Peyer's patch (tissue), 4 donors: Measurements from ENCODE around the gene TNFSF4. TPM values are rescaled to one million over a fixed set of nuclear protein-coding genes. Genes with fewer than 3 reads are reported as not detected.

ENCODE experiments used
- DNase-seq, 3 donors: peaks; one replicate each; pipeline ENCODE4 v3.0.0-alpha.2; 2017 to 2019
- H3K27ac ChIP-seq, 4 donors: fragments of 200-600 bp; sonication (generic); one replicate each; pipeline ENCODE4 v1.5.1; 2016 to 2019
- H3K27me3 ChIP-seq, 2 donors: fragments of 200-600 bp; sonication (generic); one replicate each; pipeline ENCODE4 v1.5.1; 2019
- H3K36me3 ChIP-seq, 3 donors: fragments of 200-600 bp; sonication (generic); one replicate each; pipeline ENCODE4 v1.5.1; 2016 to 2019
- H3K4me1 ChIP-seq, 4 donors: fragments of 200-600 bp; sonication (generic); one replicate each; pipeline ENCODE4 v1.5.1; 2016 to 2019
- H3K4me3 ChIP-seq, 4 donors: fragments of 200-600 bp; sonication (generic); 1 replicate in 3 of 4; 2 replicates in 1 of 4; pipeline ENCODE4 v1.5.1; 2016 to 2019; ENCODE audit warnings: mild to moderate bottlenecking in 1 of 4
- H3K9me3 ChIP-seq, 4 donors: fragments of 200-600 bp; sonication (generic); one replicate each; pipeline ENCODE4 v1.5.1; 2016 to 2019; ENCODE audit warnings: mild to moderate bottlenecking in 1 of 4
- CTCF ChIP-seq, 6 experiments: fragments of 450-650 bp in 4 of 6; fragments of 200-600 bp in 2 of 6; sonication (generic) in 1 of 6; IDR thresholded peaks; one replicate each; pipeline ENCODE4 v1.5.1; 2017 to 2019; ENCODE audit warnings: antibody characterized with exemption in 6 of 6, mild to moderate bottlenecking in 3 of 6, moderate library complexity in 1 of 6
- POLR2A ChIP-seq, 2 donors: fragments of 450-650 bp; IDR thresholded peaks; one replicate each; pipeline ENCODE4 v1.5.1; 2017; ENCODE audit warnings: antibody characterized with exemption in 2 of 2, mild to moderate bottlenecking in 2 of 2, moderate library complexity in 2 of 2
- total RNA-seq, 4 donors: library from RNA; depleted of rRNA; stranded (reverse); fragments of >200 nt; gene quantifications; one replicate each; pipeline ENCODE4 v1.1.0, GENCODE V29; 2016

TNFSF4 gene
- total RNA-seq, 4 donors from 2014 or later = 0.70 to 2.5 TPM; not detected in 2

GRCh38 chr1:173171152-173171551 is 36.0 kb downstream of the TNFSF4 start:
- peaks cover 0 to 21% (median 0%) of the 10 kb centered on the region in 4 donors for H3K9me3 ChIP-seq
- no peak overlapping the region for H3K4me3 ChIP-seq
- no peak for DNase-seq
- H3K27ac ChIP-seq = no peak overlapping the region
- no peaks in the 10 kb centered on the region for H3K4me1 ChIP-seq
- H3K36me3 ChIP-seq = no peaks in the 10 kb centered on the region
- TF ChIP-seq POLR2A (IDR thresholded peaks at IDR 0.05) = no peak
- no peak for TF ChIP-seq CTCF (IDR thresholded peaks at IDR 0.05)
- H3K27me3 ChIP-seq = no peaks in the 10 kb centered on the region

GRCh38 chr1:173168941-173169340 is 38.2 kb downstream of the TNFSF4 start:
- no peak for DNase-seq
- Histone ChIP-seq H3K36me3 (no peaks in the 10 kb centered on the region), H3K4me3 (no peak overlapping the region), H3K9me3 (peaks cover 0 to 18% (median 0%) of the 10 kb centered on the region in 4 donors), H3K4me1 (no peaks in the 10 kb centered on the region), H3K27ac (no peak overlapping the region), H3K27me3 (no peaks in the 10 kb centered on the region)
- no peak for TF ChIP-seq CTCF (IDR thresholded peaks at IDR 0.05)
- no peak for TF ChIP-seq POLR2A (IDR thresholded peaks at IDR 0.05)

- Histone ChIP-seq H3K4me1 (no peaks in the 10 kb centered on the region), H3K27me3 (no peaks in the 10 kb centered on the region), H3K4me3 (no peak overlapping the region), H3K36me3 (no peaks in the 10 kb centered on the region), H3K9me3 (no peaks in the 10 kb centered on the region), H3K27ac (no peak overlapping the region)
- TF ChIP-seq CTCF (IDR thresholded peaks at IDR 0.05) = no peak
- TF ChIP-seq POLR2A (IDR thresholded peaks at IDR 0.05) = no peak
- no peak for DNase-seq
These were observed 42.4 kb downstream of the TNFSF4 start for GRCh38 chr1:173164686-173165085.

- H3K36me3 ChIP-seq = no peaks in the 10 kb centered on the region
- DNase-seq = no peak
- TF ChIP-seq CTCF (IDR thresholded peaks at IDR 0.05) (no peak), POLR2A (IDR thresholded peaks at IDR 0.05) (no peak)
These were observed 43.0 kb downstream of the TNFSF4 start for GRCh38 chr1:173164178-173164577.

GRCh38 chr1:173163222-173163621 is 43.9 kb downstream of the TNFSF4 start:
- TF ChIP-seq CTCF (IDR thresholded peaks at IDR 0.05) (no peak), POLR2A (IDR thresholded peaks at IDR 0.05) (no peak)
- Histone ChIP-seq H3K4me3 (no peak overlapping the region), H3K4me1 (no peaks in the 10 kb centered on the region)

More at GRCh38 chr1:173164178-173164577, 43.0 kb downstream of the TNFSF4 start:
- Histone ChIP-seq H3K4me1 (no peaks in the 10 kb centered on the region), H3K27me3 (no peaks in the 10 kb centered on the region), H3K9me3 (no peaks in the 10 kb centered on the region), H3K4me3 (no peak overlapping the region), H3K27ac (no peak overlapping the region)

GRCh38 chr1:173162601-173163000 is 44.5 kb downstream of the TNFSF4 start:
- H3K9me3 ChIP-seq = no peaks in the 10 kb centered on the region
- TF ChIP-seq CTCF (IDR thresholded peaks at IDR 0.05) (no peak), POLR2A (IDR thresholded peaks at IDR 0.05) (no peak)

More at GRCh38 chr1:173163222-173163621, 43.9 kb downstream of the TNFSF4 start:
- Histone ChIP-seq H3K27me3 (no peaks in the 10 kb centered on the region), H3K9me3 (no peaks in the 10 kb centered on the region), H3K27ac (no peak overlapping the region), H3K36me3 (no peaks in the 10 kb centered on the region)
- no peak for DNase-seq

More at GRCh38 chr1:173162601-173163000, 44.5 kb downstream of the TNFSF4 start:
- Histone ChIP-seq H3K4me1 (no peaks in the 10 kb centered on the region), H3K36me3 (no peaks in the 10 kb centered on the region), H3K27me3 (no peaks in the 10 kb centered on the region), H3K4me3 (no peak overlapping the region), H3K27ac (no peak overlapping the region)
- DNase-seq = no peak
